Common myeloid progenitor, CD34-positive (primary cell): ENCODE results near the gene ZNF667.

ENCODE experiments used
- CTCF ChIA-PET: fragments of 350-600 bp; sonication (Branson Sonifier 250); formaldehyde crosslinking; loops from one replicate; lab custom pipeline; 2021; ENCODE audit warnings: antibody characterized with exemption; lab: Charles Lee
- POLR2A ChIA-PET: fragments of 350-600 bp; sonication (Branson Sonifier 250); formaldehyde crosslinking; loops from one replicate; lab custom pipeline; 2021; ENCODE audit warnings: antibody characterized with exemption; lab: Charles Lee
- DNase-seq, 3 donors: peaks; one replicate each; pipeline versions ENCODE4 v3.0.0 to v3.0.0-alpha.2; 2013
- H3K27ac ChIP-seq, 2 experiments: 1 replicate in 1 of 2; 2 replicates in 1 of 2; pipeline ENCODE4 v1.7.0; 2013; ENCODE audit warnings: inconsistent platforms in 2 of 2, low read length in 2 of 2, mild to moderate bottlenecking in 2 of 2, low read depth in 1 of 2, moderate library complexity in 1 of 2; ENCODE audit not compliant: severe bottlenecking in 2 of 2, insufficient read depth in 1 of 2, poor library complexity in 1 of 2
- H3K27me3 ChIP-seq, 5 experiments: replicated peaks in 2 of 5; 1 replicate in 3 of 5; 2 replicates in 2 of 5; pipeline versions ENCODE4 v1.6.1 to v1.7.0; 2013; ENCODE audit warnings: low read length in 4 of 5, mild to moderate bottlenecking in 2 of 5, moderate library complexity in 2 of 5, inconsistent platforms in 1 of 5; ENCODE audit not compliant: insufficient read depth in 5 of 5, control insufficient read depth in 4 of 5
- H3K36me3 ChIP-seq, 4 experiments: 1 replicate in 2 of 4; 2 replicates in 2 of 4; pipeline versions ENCODE4 v1.6.1 to v1.7.0; 2013; ENCODE audit warnings: low read length in 3 of 4, control low read depth in 1 of 4, mild to moderate bottlenecking in 1 of 4; ENCODE audit not compliant: control insufficient read depth in 4 of 4, insufficient read depth in 4 of 4
- H3K4me1 ChIP-seq, 4 experiments: 1 replicate in 3 of 4; 2 replicates in 1 of 4; pipeline versions ENCODE4 v1.6.1 to v1.7.1; 2013; ENCODE audit warnings: low read length in 3 of 4, mild to moderate bottlenecking in 3 of 4, control low read depth in 1 of 4, inconsistent platforms in 1 of 4, moderate library complexity in 1 of 4; ENCODE audit not compliant: control insufficient read depth in 4 of 4, insufficient read depth in 4 of 4; ENCODE audit errors: control extremely low read depth in 1 of 4
- H3K4me3 ChIP-seq, 7 experiments: 1 replicate in 4 of 7; 2 replicates in 3 of 7; pipeline versions ENCODE4 v1.5.1 to v1.7.0; 2013; ENCODE audit warnings: mild to moderate bottlenecking in 7 of 7, low read length in 6 of 7, moderate library complexity in 6 of 7, inconsistent platforms in 2 of 7, low read depth in 2 of 7, control low read depth in 1 of 7; ENCODE audit not compliant: insufficient read depth in 4 of 7, control insufficient read depth in 1 of 7; ENCODE audit errors: extremely low read depth in 1 of 7
- H3K9me3 ChIP-seq, 5 experiments: 1 replicate in 4 of 5; 2 replicates in 1 of 5; pipeline versions ENCODE4 v1.6.1 to v1.7.1; 2013; ENCODE audit warnings: low read length in 4 of 5, mild to moderate bottlenecking in 2 of 5, inconsistent platforms in 1 of 5, low read depth in 1 of 5, moderate library complexity in 1 of 5; ENCODE audit not compliant: control insufficient read depth in 4 of 5, insufficient read depth in 2 of 5; ENCODE audit errors: control extremely low read depth in 1 of 5
- WGBS: methylation state at CpG from one replicate; pipeline ENCODE4 v1.1.5; 2013; ENCODE audit not compliant: insufficient coverage; 5-methylcytosine and 5-hydroxymethylcytosine counted together

Gene ZNF667

DNA sequence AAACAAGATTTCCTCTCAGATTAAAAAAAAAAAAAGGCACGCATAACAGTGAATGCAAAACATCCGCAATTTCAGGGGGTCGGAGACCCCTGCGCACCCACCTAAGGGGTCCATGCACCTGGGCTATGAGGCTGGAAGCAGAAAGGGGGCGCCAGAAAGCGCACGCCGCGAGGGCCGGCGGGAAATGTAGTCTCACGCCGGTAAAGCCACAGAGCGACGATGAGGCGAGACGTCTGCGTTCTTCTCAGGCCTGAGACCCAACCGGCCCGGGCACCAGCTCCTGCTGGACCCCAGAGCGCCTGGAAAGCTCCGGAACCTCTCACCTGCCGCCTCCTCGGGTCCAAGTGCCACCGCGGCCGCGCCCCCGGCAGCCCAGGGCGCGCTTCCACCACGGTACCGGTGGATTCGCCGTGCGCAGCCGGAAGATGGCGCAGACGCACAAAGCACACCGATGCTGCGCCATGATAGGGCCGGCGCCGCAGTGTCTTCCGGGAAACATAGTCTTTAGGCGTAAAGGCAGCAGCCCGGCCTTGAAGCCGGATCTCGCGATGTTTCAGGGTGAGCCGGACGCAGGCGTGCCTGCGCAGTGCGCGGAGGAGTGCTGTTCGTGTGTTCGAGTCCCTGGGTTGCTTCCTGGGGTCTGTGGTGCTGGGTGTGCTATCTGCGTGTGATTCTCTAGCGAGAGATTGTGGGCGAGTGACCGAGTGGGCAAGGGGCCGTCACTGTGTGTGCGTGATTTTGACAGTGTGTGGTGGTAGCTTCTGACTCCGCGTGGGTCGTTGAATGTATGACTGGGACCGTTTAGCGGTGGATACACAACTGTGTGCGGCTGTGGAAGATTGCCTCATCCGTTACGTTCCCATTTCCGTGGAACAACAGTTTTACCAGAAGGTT lies 83.8 kb downstream of the ZNF667 start, which contains the start of gene ZNF582:
ZNF582 (minus strand) TSS at position 416 of the 894 bp plus-strand sequence. CDS start 1,782 bp downstream, outside the sequence.
- CTCF ChIA-PET = interaction anchor here (1.2 to 1.5 kb wide), 2 partner anchors 8 to 11 kb away, joined by 4 to 6 read pairs; partner anchors contain the start of gene ZNF583
- Histone ChIP-seq H3K9me3 (peaks cover 3 to 48% (median 35%) of the 10 kb centered on the region in 5 experiments), H3K27me3 (no peaks in the 10 kb centered on the region), H3K36me3 (peaks cover 15 to 35% (median 22%) of the 10 kb centered on the region in 4 experiments), H3K27ac (peak within 1 kb of the TSS; percentile 90 to 96), H3K4me1 (peaks cover 0 to 13% (median 5%) of the 10 kb centered on the region in 4 experiments), H3K4me3 (peak within 1 kb of the TSS; percentile 64 to 97 (median 85))
- POLR2A ChIA-PET = interaction anchor here (0.6 kb wide), 1 partner anchor 10 kb away, joined by 3 read pairs; the partner anchor contains the start of gene ZNF583
- WGBS = 0% methylated on average over 58 of the region's 73 CpGs
- DNase-seq = peak; percentile 97 to 99 (median 99)
